Trophoblast cell (in vitro differentiated cells and primary cell): ENCODE data around the gene RUBCNL.
A peak's percentile ranks its signal among the peaks of the same experiment; 100 is the strongest.

Source experiments
- DNase-seq, 2 donors: peaks; one replicate each; pipeline ENCODE4 v3.0.0-alpha.2; 2016
- H2AFZ ChIP-seq: 2 replicates; pipeline ENCODE4 v1.6.1; 2013; ENCODE audit warnings: low read length, moderate library complexity, mild to moderate bottlenecking; ENCODE audit not compliant: insufficient read depth, poor library complexity
- H2AK5ac ChIP-seq: 2 replicates; pipeline ENCODE4 v1.6.1; 2013; ENCODE audit warnings: mild to moderate bottlenecking, low read length
- H2BK120ac ChIP-seq: 2 replicates; pipeline ENCODE4 v1.6.1; 2013; ENCODE audit warnings: low read length, mild to moderate bottlenecking, moderate library complexity; ENCODE audit not compliant: insufficient read depth, poor library complexity
- H2BK12ac ChIP-seq: 2 replicates; pipeline ENCODE4 v1.6.1; 2013; ENCODE audit warnings: mild to moderate bottlenecking, low read length, moderate library complexity
- H2BK5ac ChIP-seq: 2 replicates; pipeline ENCODE4 v1.6.1; 2013; ENCODE audit warnings: low read length, low read depth, moderate library complexity, mild to moderate bottlenecking; ENCODE audit not compliant: poor library complexity
- H3K14ac ChIP-seq: 2 replicates; pipeline ENCODE4 v1.6.1; 2013; ENCODE audit warnings: mild to moderate bottlenecking, low read length
- H3K18ac ChIP-seq: 2 replicates; pipeline ENCODE4 v1.6.1; 2013; ENCODE audit warnings: mild to moderate bottlenecking, low read length
- H3K23ac ChIP-seq: 2 replicates; pipeline ENCODE4 v1.6.1; 2013; ENCODE audit warnings: low read length
- H3K27ac ChIP-seq: 2 replicates; pipeline ENCODE4 v1.5.1; 2013; ENCODE audit warnings: low read depth, mild to moderate bottlenecking, inconsistent platforms, low read length, moderate library complexity
- H3K27me3 ChIP-seq: 2 replicates; pipeline ENCODE4 v1.6.1; 2013; ENCODE audit warnings: inconsistent platforms, mild to moderate bottlenecking, low read length, moderate library complexity; ENCODE audit not compliant: insufficient read depth
- H3K36me3 ChIP-seq, 2 experiments: 1 replicate in 1 of 2; 2 replicates in 1 of 2; pipeline ENCODE4 v1.6.1; 2013; ENCODE audit warnings: low read length in 2 of 2, mild to moderate bottlenecking in 2 of 2, moderate library complexity in 1 of 2; ENCODE audit not compliant: insufficient read depth in 2 of 2, control insufficient read depth in 1 of 2
- H3K4ac ChIP-seq: 2 replicates; pipeline ENCODE4 v1.6.1; 2013; ENCODE audit warnings: low read depth, mild to moderate bottlenecking, low read length, moderate library complexity
- H3K4me1 ChIP-seq, 2 experiments: 1 replicate in 1 of 2; 2 replicates in 1 of 2; pipeline ENCODE4 v1.6.1; 2013; ENCODE audit warnings: low read length in 2 of 2, mild to moderate bottlenecking in 2 of 2, moderate library complexity in 1 of 2; ENCODE audit not compliant: insufficient read depth in 2 of 2, control insufficient read depth in 1 of 2
- H3K4me2 ChIP-seq: 2 replicates; pipeline ENCODE4 v1.6.1; 2013; ENCODE audit warnings: inconsistent platforms, mild to moderate bottlenecking, low read length, moderate library complexity
- H3K4me3 ChIP-seq: 2 replicates; pipeline ENCODE4 v1.5.1; 2013; ENCODE audit warnings: mild to moderate bottlenecking, low read depth, low read length, inconsistent platforms
- H3K79me1 ChIP-seq: one replicate; pipeline ENCODE4 v1.6.1; 2013; ENCODE audit warnings: low read length
- H3K79me2 ChIP-seq: 2 replicates; pipeline ENCODE4 v1.6.1; 2013; ENCODE audit warnings: low read length, mild to moderate bottlenecking; ENCODE audit not compliant: control insufficient read depth, insufficient read depth, poor library complexity
- H3K9ac ChIP-seq: 2 replicates; pipeline ENCODE4 v1.6.1; 2013; ENCODE audit warnings: mild to moderate bottlenecking, low read length
- H3K9me3 ChIP-seq: 2 replicates; pipeline ENCODE4 v1.6.1; 2013; ENCODE audit warnings: low read depth, mild to moderate bottlenecking, control low read depth, inconsistent platforms, low read length; ENCODE audit not compliant: insufficient read depth
- H4K12ac ChIP-seq: 2 replicates; pipeline ENCODE4 v1.6.1; 2013; ENCODE audit warnings: low read depth, mild to moderate bottlenecking, low read length, moderate library complexity
- H4K8ac ChIP-seq: 2 replicates; pipeline ENCODE4 v1.6.1; 2013; ENCODE audit warnings: low read depth, mild to moderate bottlenecking, low read length, moderate library complexity
- H4K91ac ChIP-seq: one replicate; pipeline ENCODE4 v1.6.1; 2013; ENCODE audit warnings: low read depth, mild to moderate bottlenecking, low read length, moderate library complexity
- WGBS: extraction: QIAGEN DNeasy Blood & Tissue Kit; methylation state at CpG from one replicate; pipeline ENCODE4 v1.1.7; 2013; ENCODE audit warnings: missing lambda C conversion rate; ENCODE audit not compliant: insufficient read length, insufficient coverage; ENCODE audit errors: extremely low coverage; 5-methylcytosine and 5-hydroxymethylcytosine counted together

The RUBCNL gene

DNA sequence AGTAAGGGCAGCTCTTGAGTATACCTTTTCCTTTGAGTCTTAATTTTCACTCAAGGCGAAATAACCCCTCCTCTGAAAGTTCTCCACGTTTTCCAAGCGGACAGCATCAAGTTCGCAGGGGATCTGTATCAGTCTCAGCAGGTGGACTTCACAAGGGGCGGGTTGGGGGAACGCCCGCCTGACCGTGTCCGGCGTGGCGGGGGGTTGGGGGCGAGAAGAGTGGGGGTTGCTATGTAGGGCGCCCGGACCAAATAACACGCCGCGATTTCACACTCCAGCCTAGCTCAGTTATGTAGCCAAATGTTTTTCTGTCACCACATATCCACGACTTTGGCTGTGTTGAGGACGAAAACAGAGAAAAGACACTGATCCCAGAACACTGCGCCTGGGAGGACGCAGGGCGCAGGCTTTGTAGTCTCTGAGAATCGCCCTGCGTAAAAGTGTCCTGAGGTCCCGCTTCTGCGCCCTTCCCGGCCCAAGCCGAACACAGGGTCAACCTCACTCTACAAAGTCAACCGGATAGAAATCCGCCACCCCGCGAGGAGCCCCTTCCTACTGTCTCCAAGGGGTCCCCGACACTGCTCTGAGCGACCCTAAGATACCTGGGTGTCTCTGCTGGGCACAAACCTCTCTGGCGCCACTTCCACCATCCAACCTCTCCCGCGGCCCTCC lies 524 bp downstream of the RUBCNL start:
- Histone ChIP-seq H3K27me3 (no peaks in the 10 kb centered on the region), H3K4me2 (peak overlapping the region; percentile 89), H3K27ac (no peak overlapping the region), H3K23ac (no peak overlapping the region), H4K8ac (no peak overlapping the region), H3K79me1 (peaks cover 12% of the 10 kb centered on the region), H2AFZ (peak overlapping the region; percentile 55), H3K9me3 (no peaks in the 10 kb centered on the region), H3K18ac (no peak overlapping the region), H4K12ac (no peak overlapping the region), H2BK120ac (no peak overlapping the region), H2BK12ac (no peak overlapping the region), H2BK5ac (no peak overlapping the region), H4K91ac (no peak overlapping the region), H3K4me1 (peaks cover 22 to 23% of the 10 kb centered on the region in 2 experiments), H3K79me2 (no peaks in the 10 kb centered on the region), H3K9ac (peak overlapping the region; percentile 18), H3K36me3 (no peaks in the 10 kb centered on the region), H3K4ac (no peak overlapping the region), H3K4me3 (peak overlapping the region; percentile 72), H3K14ac (no peak overlapping the region), H2AK5ac (no peak overlapping the region)
- WGBS, result no CpG with 5 or more reads among the region's 37 CpGs
- DNase-seq, result no peak

DNA sequence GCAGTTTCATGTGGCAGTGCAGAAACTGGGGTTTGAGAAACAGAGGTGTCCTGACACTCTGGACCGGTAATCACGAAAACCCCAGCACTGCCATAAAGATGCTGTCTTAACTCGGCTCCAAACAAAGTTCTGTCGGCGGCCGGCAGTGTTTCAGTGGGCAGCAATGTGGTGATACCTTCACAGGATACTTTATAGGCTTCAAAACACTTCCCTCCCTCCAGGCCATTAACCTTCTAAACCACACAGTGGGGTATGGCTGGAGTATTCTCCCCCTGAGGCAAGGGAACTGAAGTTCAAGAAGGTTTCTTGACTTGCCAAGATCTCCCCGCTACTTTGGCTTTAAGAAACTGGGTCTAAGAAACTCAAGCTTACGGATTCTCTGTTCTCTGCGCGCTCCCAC lies 1.1 kb downstream of the RUBCNL start:
- no CpG with 5 or more reads among the region's 10 CpGs for WGBS
- Histone ChIP-seq H2AFZ (no peak overlapping the region), H4K12ac (no peak overlapping the region), H3K79me1 (peaks cover 12% of the 10 kb centered on the region), H3K4me3 (no peak overlapping the region), H3K27ac (no peak overlapping the region), H2BK120ac (no peak overlapping the region), H2AK5ac (no peak overlapping the region), H3K23ac (no peak overlapping the region), H3K4me1 (peaks cover 22 to 23% of the 10 kb centered on the region in 2 experiments), H3K27me3 (no peaks in the 10 kb centered on the region), H3K9ac (no peak overlapping the region), H3K18ac (no peak overlapping the region), H3K79me2 (no peaks in the 10 kb centered on the region), H2BK12ac (no peak overlapping the region), H3K4ac (no peak overlapping the region), H3K36me3 (no peaks in the 10 kb centered on the region), H2BK5ac (no peak overlapping the region), H3K4me2 (peak overlapping the region; percentile 89), H3K9me3 (no peaks in the 10 kb centered on the region), H3K14ac (no peak overlapping the region), H4K91ac (no peak overlapping the region), H4K8ac (no peak overlapping the region)
- DNase-seq, result no peak

DNA sequence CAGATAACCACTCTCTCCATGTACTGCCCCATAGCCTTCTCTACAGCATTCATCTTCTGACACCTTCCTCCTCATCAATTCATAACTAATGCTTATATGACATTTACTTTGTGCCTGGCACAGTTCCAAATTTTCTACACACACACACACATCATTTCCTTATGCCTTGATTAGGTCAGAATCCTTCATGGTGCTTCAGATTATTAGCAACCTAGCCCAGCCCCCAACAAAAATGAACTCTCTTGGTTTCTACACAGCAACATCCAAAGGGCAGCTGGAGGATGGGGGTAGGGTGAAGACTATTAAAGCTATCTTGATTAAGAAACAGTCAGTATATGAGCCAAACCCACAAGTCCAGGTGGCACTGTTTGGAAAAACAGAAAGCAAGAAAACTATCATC lies 3.7 kb downstream of the RUBCNL start:
- DNase-seq, result no peak
- Histone ChIP-seq H3K4me3 (no peak overlapping the region), H4K91ac (no peak overlapping the region), H3K4me2 (no peak overlapping the region), H2BK120ac (no peak overlapping the region), H3K23ac (no peak overlapping the region), H2BK12ac (no peak overlapping the region), H3K27me3 (no peaks in the 10 kb centered on the region), H3K4ac (no peak overlapping the region), H3K18ac (no peak overlapping the region), H2AK5ac (no peak overlapping the region), H4K8ac (no peak overlapping the region), H3K9ac (no peak overlapping the region), H3K4me1 (peaks cover 8 to 13% of the 10 kb centered on the region in 2 experiments), H3K14ac (no peak overlapping the region), H3K9me3 (no peaks in the 10 kb centered on the region), H3K36me3 (no peaks in the 10 kb centered on the region), H3K79me2 (no peaks in the 10 kb centered on the region), H3K79me1 (peaks cover 3% of the 10 kb centered on the region), H2BK5ac (no peak overlapping the region), H2AFZ (no peak overlapping the region), H4K12ac (no peak overlapping the region), H3K27ac (no peak overlapping the region)

DNA sequence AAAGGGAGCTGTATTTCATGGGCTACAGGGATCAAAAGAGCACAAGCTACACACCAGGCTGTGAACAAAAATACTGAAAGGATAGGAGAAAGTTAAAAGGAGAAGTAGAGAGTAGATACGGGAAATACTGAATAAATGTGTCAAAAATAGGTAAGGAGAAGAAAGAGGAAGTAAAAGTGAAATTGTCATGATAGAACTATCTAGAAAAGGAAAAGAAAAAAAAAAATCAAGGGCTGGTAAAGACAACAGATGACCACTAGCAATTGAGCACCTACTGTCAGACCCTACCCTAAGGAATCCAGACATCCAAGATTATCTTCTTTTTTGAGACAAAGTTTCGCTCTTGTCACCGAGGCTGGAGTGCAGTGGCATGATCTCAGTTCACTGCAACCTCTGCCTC lies 4.8 kb downstream of the RUBCNL start:
- Histone ChIP-seq H3K79me1 (no peaks in the 10 kb centered on the region), H3K27ac (no peak overlapping the region), H3K4me3 (no peak overlapping the region), H2AFZ (no peak overlapping the region), H2AK5ac (no peak overlapping the region), H3K79me2 (no peaks in the 10 kb centered on the region), H3K4ac (no peak overlapping the region), H3K36me3 (no peaks in the 10 kb centered on the region), H3K9me3 (no peaks in the 10 kb centered on the region), H4K91ac (no peak overlapping the region), H3K18ac (no peak overlapping the region), H2BK120ac (no peak overlapping the region), H4K8ac (no peak overlapping the region), H2BK12ac (no peak overlapping the region), H3K9ac (no peak overlapping the region), H3K14ac (no peak overlapping the region), H2BK5ac (no peak overlapping the region), H3K4me2 (no peak overlapping the region), H3K23ac (no peak overlapping the region), H3K27me3 (no peaks in the 10 kb centered on the region), H4K12ac (no peak overlapping the region), H3K4me1 (peaks cover 3 to 8% of the 10 kb centered on the region in 2 experiments)
- WGBS, result 100% methylated on average over 1 of the region's 3 CpGs
- DNase-seq, result no peak
